CD4-positive, alpha-beta T cell treated with Interferon alpha-2 for 1 hour (primary cell): ENCODE results near the gene SDC1.
A peak's percentile ranks its signal among the peaks of the same experiment; 100 is the strongest.
"Not testable (repeated sequence)": the region's sequence is repeated elsewhere in the genome, so short reads cannot be mapped to it uniquely, and the experiment has no call there.

Experiments
- DNase-seq, 2 donors: peaks; one replicate each; pipeline ENCODE4 v3.0.0-alpha.2; 2020 to 2022

The SDC1 gene

GRCh38 chr2:20224716-20225293 lies at the start of gene SDC1:
Gene SDC1, minus strand, starts transcription at chr2:20225130. Its CDS starts 263 bp downstream, at chr2:20224867.
- DNase-seq: no peak

GRCh38 chr2:20273042-20273441 lies 48.1 kb upstream of the SDC1 start:
- no peak for DNase-seq

- not testable (repeated sequence) for DNase-seq
Observed at GRCh38 chr2:20268317-20268716, 43.4 kb upstream of the SDC1 start.

GRCh38 chr2:20267529-20267928 lies 42.6 kb upstream of the SDC1 start:
- DNase-seq: no peak

GRCh38 chr2:20264629-20265028 lies 39.7 kb upstream of the SDC1 start:
- no peak for DNase-seq

GRCh38 chr2:20257411-20257810 lies 32.5 kb upstream of the SDC1 start:
- DNase-seq: no peak

GRCh38 chr2:20254731-20255130 lies 29.8 kb upstream of the SDC1 start:
- DNase-seq: no peak

GRCh38 chr2:20250436-20250835 lies 25.5 kb upstream of the SDC1 start:
- no peak for DNase-seq

- DNase-seq: no peak
Observed at GRCh38 chr2:20249170-20249569, 24.2 kb upstream of the SDC1 start.

- DNase-seq: no peak
Observed at GRCh38 chr2:20247084-20247483, 22.2 kb upstream of the SDC1 start.

GRCh38 chr2:20243637-20244036 lies 18.7 kb upstream of the SDC1 start:
- DNase-seq: not testable (repeated sequence)

- no peak for DNase-seq
Observed at GRCh38 chr2:20242727-20243377, 17.9 kb upstream of the SDC1 start.

GRCh38 chr2:20241973-20242726 lies 17.2 kb upstream of the SDC1 start:
- DNase-seq: peak in 1 of 2 donors; percentile 13

GRCh38 chr2:20240291-20240690 lies 15.4 kb upstream of the SDC1 start:
- not testable (repeated sequence) for DNase-seq

- DNase-seq: no peak
Observed at GRCh38 chr2:20236496-20236895, 11.6 kb upstream of the SDC1 start.

GRCh38 chr2:20235655-20236305 lies 10.8 kb upstream of the SDC1 start:
- no peak for DNase-seq

- DNase-seq: not testable (repeated sequence)
Observed at GRCh38 chr2:20234597-20234996, 9.7 kb upstream of the SDC1 start.

GRCh38 chr2:20232837-20233207 lies 7.9 kb upstream of the SDC1 start:
- DNase-seq: no peak

GRCh38 chr2:20231598-20232026 lies 6.7 kb upstream of the SDC1 start:
- DNase-seq: no peak

- DNase-seq: no peak
Observed at GRCh38 chr2:20231159-20231558, 6.2 kb upstream of the SDC1 start.

GRCh38 chr2:20230114-20230425 lies 5.1 kb upstream of the SDC1 start:
- no peak for DNase-seq

- no peak for DNase-seq
Observed at GRCh38 chr2:20229322-20230113, 4.6 kb upstream of the SDC1 start.
